CD14-positive monocyte (primary cell): ENCODE measurements around the gene CCDC90B. TPM values are rescaled to one million over a fixed set of nuclear protein-coding genes. Genes with fewer than 3 reads are reported as not detected.

ENCODE experiments used
- DNase-seq, 3 donors: peaks; one replicate each; pipeline ENCODE4 v3.0.0-alpha.2; 2011 to 2022
- H2AFZ ChIP-seq: 2 replicates; pipeline ENCODE4 v1.6.0; 2012; ENCODE audit warnings: mild to moderate bottlenecking, low read depth, low read length, inconsistent platforms; ENCODE audit not compliant: insufficient read depth, poor library complexity, severe bottlenecking
- H3K27ac ChIP-seq, 2 donors: 1 replicate in 1 of 2; 2 replicates in 1 of 2; pipeline ENCODE4 v1.5.1; 2012 to 2013; ENCODE audit warnings: low read length in 2 of 2, control low read depth in 1 of 2, inconsistent platforms in 1 of 2, low read depth in 1 of 2, mild to moderate bottlenecking in 1 of 2
- H3K27me3 ChIP-seq, 2 donors: one replicate each; pipeline versions ENCODE4 v1.6.0 to v1.6.1; 2011 to 2013; ENCODE audit warnings: low read length in 2 of 2; ENCODE audit not compliant: control insufficient read depth in 2 of 2, insufficient read depth in 2 of 2
- H3K36me3 ChIP-seq, 2 donors: replicated peaks in 1 of 2; 1 replicate in 1 of 2; 2 replicates in 1 of 2; pipeline versions ENCODE4 v1.5.1 to v1.6.1; 2012 to 2013; ENCODE audit warnings: low read length in 2 of 2, control low read depth in 1 of 2, inconsistent platforms in 1 of 2, mild to moderate bottlenecking in 1 of 2; ENCODE audit not compliant: insufficient read depth in 2 of 2, control insufficient read depth in 1 of 2
- H3K4me1 ChIP-seq, 2 donors: 1 replicate in 1 of 2; 2 replicates in 1 of 2; pipeline versions ENCODE4 v1.5.1 to v1.6.1; 2012 to 2013; ENCODE audit warnings: low read length in 2 of 2, control low read depth in 1 of 2, inconsistent platforms in 1 of 2, mild to moderate bottlenecking in 1 of 2, moderate library complexity in 1 of 2; ENCODE audit not compliant: insufficient read depth in 2 of 2, control insufficient read depth in 1 of 2
- H3K4me2 ChIP-seq: replicated peaks from 2 replicates; pipeline ENCODE3; 2012; ENCODE audit warnings: low read length, moderate library complexity, mild to moderate bottlenecking; ENCODE audit not compliant: poor library complexity, severe bottlenecking; ENCODE audit errors: extremely low read depth
- H3K4me3 ChIP-seq, 3 experiments: fragments of 200-600 bp in 1 of 3; sonication (generic) in 1 of 3; replicated peaks in 1 of 3; 1 replicate in 2 of 3; 2 replicates in 1 of 3; pipeline ENCODE4 v1.5.1; 2011 to 2013; ENCODE audit warnings: low read length in 3 of 3, mild to moderate bottlenecking in 3 of 3, control low read depth in 2 of 3, low read depth in 2 of 3, inconsistent platforms in 1 of 3, moderate library complexity in 1 of 3
- H3K79me2 ChIP-seq: 2 replicates; pipeline ENCODE4 v1.6.0; 2012; ENCODE audit warnings: mild to moderate bottlenecking, control low read depth, inconsistent platforms, low read length, moderate library complexity; ENCODE audit not compliant: insufficient read depth
- H3K9ac ChIP-seq: 2 replicates; pipeline ENCODE4 v1.6.0; 2017; ENCODE audit warnings: low read length, mild to moderate bottlenecking; ENCODE audit not compliant: insufficient read depth, poor library complexity, severe bottlenecking
- H3K9me3 ChIP-seq, 2 donors: replicated peaks in 1 of 2; 1 replicate in 1 of 2; 2 replicates in 1 of 2; pipeline versions ENCODE4 v1.5.1 to v1.6.1; 2012 to 2013; ENCODE audit warnings: low read length in 2 of 2, control low read depth in 1 of 2; ENCODE audit not compliant: control insufficient read depth in 1 of 2, insufficient read depth in 1 of 2
- H4K20me1 ChIP-seq: 2 replicates; pipeline ENCODE4 v1.6.0; 2012; ENCODE audit warnings: mild to moderate bottlenecking, low read length, control low read depth, moderate library complexity; ENCODE audit not compliant: insufficient read depth
- H3K27ac Mint-ChIP-seq, 7 donors: one replicate each; pipeline ENCODE4 v1.8.0; 2020; ENCODE audit warnings: mild to moderate bottlenecking in 7 of 7, mixed read lengths in 7 of 7, moderate library complexity in 6 of 7, inconsistent platforms in 2 of 7
- H3K27me3 Mint-ChIP-seq, 3 donors: one replicate each; pipeline ENCODE4 v1.8.0; 2021 to 2022; ENCODE audit warnings: low read depth in 3 of 3, mild to moderate bottlenecking in 3 of 3, mixed read lengths in 3 of 3, moderate library complexity in 3 of 3, inconsistent platforms in 1 of 3
- H3K36me3 Mint-ChIP-seq, 2 donors: one replicate each; pipeline ENCODE4 v1.8.0; 2020; ENCODE audit warnings: mixed read lengths in 2 of 2, inconsistent platforms in 1 of 2, mild to moderate bottlenecking in 1 of 2
- H3K4me1 Mint-ChIP-seq: one replicate; pipeline ENCODE4 v1.8.0; 2020; ENCODE audit warnings: mild to moderate bottlenecking, mixed read lengths
- H3K4me3 Mint-ChIP-seq, 2 donors: one replicate each; pipeline ENCODE4 v1.8.0; 2020; ENCODE audit warnings: mild to moderate bottlenecking in 2 of 2, mixed read lengths in 2 of 2, moderate library complexity in 1 of 2
- H3K9me3 Mint-ChIP-seq, 7 donors: one replicate each; pipeline ENCODE4 v1.8.0; 2020 to 2022; ENCODE audit warnings: mixed read lengths in 7 of 7, mild to moderate bottlenecking in 6 of 7, moderate library complexity in 6 of 7, inconsistent platforms in 2 of 7
- WGBS: methylation state at CpG from one replicate; pipeline ENCODE4 v1.1.5; 2013; ENCODE audit warnings: missing lambda C conversion rate; ENCODE audit not compliant: insufficient coverage; 5-methylcytosine and 5-hydroxymethylcytosine counted together
- intact Hi-C, 2 donors: fragments of 100-400 bp; cut with micrococcal nuclease; formaldehyde crosslinking; loops; one replicate each; pipeline versions ENCODE4 v1.15.0 to v1.15.1; 2023
- polyA plus RNA-seq, 3 donors: library from polyadenylated mRNA; depleted of rRNA in 1 of 3; unstranded in 2 of 3; stranded (reverse) in 1 of 3; fragments of 300-500 nt in 2 of 3; fragments of >200 nt in 1 of 3; fragmentation: Illumina TruSeq in 2 of 3; gene quantifications; 1 replicate in 2 of 3; 2 replicates in 1 of 3; pipeline ENCODE4 v1.2.3, GENCODE V29; 2012 to 2021
- TF ChIP-seq, protein P1 (sequence below): fragments of 200-600 bp; IDR thresholded peaks from one replicate; pipeline ENCODE4 v1.8.0; 2022; ENCODE audit warnings: antibody characterized with exemption, mild to moderate bottlenecking

CCDC90B gene
- polyA plus RNA-seq, 3 donors = 15.3 to 46.2 (median 39.6) TPM

DNA sequence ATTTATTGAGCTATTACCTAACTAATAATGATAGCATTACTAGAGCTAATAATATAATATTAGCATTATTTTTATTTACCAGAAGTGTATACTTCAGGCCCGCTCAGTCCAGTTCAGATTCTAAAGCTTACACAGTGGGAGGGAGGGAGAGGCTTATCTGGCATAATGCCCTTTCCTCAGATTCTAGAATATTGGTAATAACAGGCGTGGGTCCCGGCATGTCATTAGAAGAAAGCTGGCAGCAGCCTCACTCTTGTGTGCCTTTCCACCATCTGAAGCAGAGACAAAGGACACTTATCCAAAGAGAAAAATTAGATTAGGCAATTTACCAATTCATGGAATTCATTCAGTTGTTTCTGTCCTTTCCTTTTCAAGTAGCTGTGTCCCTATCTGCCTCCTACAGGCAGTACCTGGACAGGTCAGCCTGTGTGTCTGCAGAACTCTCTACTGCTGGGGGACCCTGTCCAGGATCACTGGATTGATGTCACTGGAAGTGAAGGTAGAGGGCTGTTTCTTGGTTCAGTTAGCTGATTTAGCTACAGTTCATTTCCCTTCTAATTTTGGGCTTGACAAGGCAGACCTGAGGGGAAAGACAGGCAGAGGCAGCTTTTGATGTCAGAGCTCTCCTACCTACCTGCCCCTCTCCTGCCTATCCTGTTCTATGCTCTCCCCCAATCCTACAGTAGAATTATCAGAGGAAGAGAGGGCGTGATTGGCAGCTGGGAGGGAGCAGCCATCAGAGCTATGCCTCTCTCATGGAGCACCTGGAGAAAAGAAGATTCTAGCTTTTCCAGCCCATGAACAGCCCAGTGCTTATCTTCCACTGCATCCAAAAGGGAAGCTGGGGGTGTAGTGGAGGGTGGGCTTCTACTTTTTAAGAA lies 20.3 kb upstream of the CCDC90B start:
- Histone ChIP-seq H3K9me3 (no peaks in the 10 kb centered on the region), H2AFZ (no peak overlapping the region), H3K4me2 (no peak overlapping the region), H3K9ac (no peak overlapping the region), H3K36me3 (no peaks in the 10 kb centered on the region), H3K27me3 (no peaks in the 10 kb centered on the region), H4K20me1 (no peaks in the 10 kb centered on the region), H3K79me2 (no peaks in the 10 kb centered on the region), H3K27ac (no peak overlapping the region), H3K4me1 (no peaks in the 10 kb centered on the region), H3K4me3 (no peak overlapping the region)
- intact Hi-C loops = no loop called here
- TF ChIP-seq, protein P1, sequence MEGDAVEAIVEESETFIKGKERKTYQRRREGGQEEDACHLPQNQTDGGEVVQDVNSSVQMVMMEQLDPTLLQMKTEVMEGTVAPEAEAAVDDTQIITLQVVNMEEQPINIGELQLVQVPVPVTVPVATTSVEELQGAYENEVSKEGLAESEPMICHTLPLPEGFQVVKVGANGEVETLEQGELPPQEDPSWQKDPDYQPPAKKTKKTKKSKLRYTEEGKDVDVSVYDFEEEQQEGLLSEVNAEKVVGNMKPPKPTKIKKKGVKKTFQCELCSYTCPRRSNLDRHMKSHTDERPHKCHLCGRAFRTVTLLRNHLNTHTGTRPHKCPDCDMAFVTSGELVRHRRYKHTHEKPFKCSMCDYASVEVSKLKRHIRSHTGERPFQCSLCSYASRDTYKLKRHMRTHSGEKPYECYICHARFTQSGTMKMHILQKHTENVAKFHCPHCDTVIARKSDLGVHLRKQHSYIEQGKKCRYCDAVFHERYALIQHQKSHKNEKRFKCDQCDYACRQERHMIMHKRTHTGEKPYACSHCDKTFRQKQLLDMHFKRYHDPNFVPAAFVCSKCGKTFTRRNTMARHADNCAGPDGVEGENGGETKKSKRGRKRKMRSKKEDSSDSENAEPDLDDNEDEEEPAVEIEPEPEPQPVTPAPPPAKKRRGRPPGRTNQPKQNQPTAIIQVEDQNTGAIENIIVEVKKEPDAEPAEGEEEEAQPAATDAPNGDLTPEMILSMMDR = no peak
- no peak overlapping the region for H3K4me3 Mint-ChIP-seq
- H3K27ac Mint-ChIP-seq = no peak overlapping the region
- DNase-seq = no peak
- H3K36me3 Mint-ChIP-seq = no peaks in the 10 kb centered on the region
- peaks cover 0 to 2% (median 0%) of the 10 kb centered on the region in 7 donors for H3K9me3 Mint-ChIP-seq
- peaks cover 3 to 9% (median 5%) of the 10 kb centered on the region in 3 donors for H3K27me3 Mint-ChIP-seq
- 94% methylated on average over 2 of the region's 4 CpGs for WGBS
- peaks cover 4% of the 10 kb centered on the region for H3K4me1 Mint-ChIP-seq

DNA sequence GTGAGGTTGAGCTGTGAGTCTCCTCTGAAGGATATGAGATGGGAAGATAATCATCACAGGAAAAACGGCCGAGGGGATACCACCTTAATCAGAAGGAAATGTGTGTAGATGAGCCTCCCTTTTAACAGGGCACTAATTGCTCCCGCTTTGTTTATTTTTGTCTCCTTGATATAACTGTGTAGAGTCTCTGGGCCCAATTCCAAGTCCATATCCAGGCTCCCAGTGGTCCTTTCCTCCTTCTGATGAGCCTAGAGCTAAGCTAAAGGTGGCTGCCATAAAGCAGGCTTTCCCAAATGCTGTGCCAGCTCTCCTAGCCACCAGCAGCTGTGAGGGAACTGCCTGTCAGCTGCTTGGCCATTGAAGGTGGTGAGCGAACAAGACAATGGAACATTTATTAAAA lies 17.1 kb upstream of the CCDC90B start:
- no peaks in the 10 kb centered on the region for H3K36me3 Mint-ChIP-seq
- H3K27ac Mint-ChIP-seq = no peak overlapping the region
- no peak overlapping the region for H3K4me3 ChIP-seq

More for the DNA sequence above, 17.1 kb upstream of the CCDC90B start:
- no peak for DNase-seq
- H3K4me1 Mint-ChIP-seq = peaks cover 4% of the 10 kb centered on the region
- Histone ChIP-seq H4K20me1 (no peaks in the 10 kb centered on the region), H3K9ac (no peak overlapping the region), H3K36me3 (no peaks in the 10 kb centered on the region), H3K4me1 (no peaks in the 10 kb centered on the region), H3K79me2 (no peaks in the 10 kb centered on the region), H3K4me2 (no peak overlapping the region), H3K27me3 (no peaks in the 10 kb centered on the region), H3K27ac (no peak overlapping the region), H2AFZ (no peak overlapping the region), H3K9me3 (no peaks in the 10 kb centered on the region)
- TF ChIP-seq, protein P1 = no peak
- peaks cover 1 to 9% (median 7%) of the 10 kb centered on the region in 3 donors for H3K27me3 Mint-ChIP-seq
- intact Hi-C loops = no loop called here
- no peaks in the 10 kb centered on the region for H3K9me3 Mint-ChIP-seq
- H3K4me3 Mint-ChIP-seq = no peak overlapping the region
- WGBS = 83% methylated on average over 3 of the region's 4 CpGs
